HG03103 (cell line): ENCODE results near the gene IFRD2.

Experiments used
- ATAC-seq: cut with Tn5 transposase; IDR thresholded peaks from one replicate; pipeline ENCODE4 v1.9.1; 2021; ENCODE audit warnings: low read depth; ENCODE audit not compliant: unreplicated experiment

Gene IFRD2

DNA sequence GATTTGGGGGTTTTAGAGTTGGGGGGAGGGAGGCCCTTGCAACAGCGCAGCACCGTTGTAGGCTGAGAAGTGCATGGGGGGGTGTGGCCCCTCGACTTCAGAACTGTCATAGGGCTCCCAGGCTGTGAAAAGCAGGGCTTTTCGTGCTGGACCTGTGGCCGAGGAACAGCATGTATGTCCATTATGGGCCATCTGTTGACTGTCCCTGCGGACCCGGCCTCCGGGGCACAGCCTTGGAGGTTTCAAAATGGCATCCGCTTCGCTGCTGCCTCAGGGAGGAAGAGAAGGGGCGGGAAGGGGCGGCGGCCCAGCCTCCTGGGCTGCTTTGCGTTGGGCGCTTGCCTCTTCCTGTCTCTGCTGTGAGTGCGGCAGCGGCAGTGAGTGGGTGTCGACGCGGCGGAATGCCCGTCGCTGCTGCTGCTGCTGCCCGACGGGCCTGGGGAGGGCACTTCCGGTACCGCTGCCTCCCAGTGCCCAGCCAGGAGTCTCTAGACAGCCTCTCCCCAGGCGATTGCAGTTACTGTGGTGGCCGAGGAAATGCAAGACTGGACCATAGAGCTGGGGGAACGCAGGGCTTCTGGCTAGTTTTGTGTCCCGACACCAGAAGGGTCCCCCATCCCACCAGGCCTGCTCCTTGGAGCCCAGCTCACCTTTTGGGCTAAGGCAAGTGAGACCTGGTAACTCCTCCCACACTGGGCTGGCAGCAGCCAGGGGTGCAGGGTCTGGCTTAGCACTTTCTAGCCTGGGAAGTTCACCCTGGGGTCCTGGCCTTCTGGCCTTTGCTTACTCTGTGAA lies 54.3 kb downstream of the IFRD2 start:
- no peak for ATAC-seq
